Stomach (tissue), 4 donors: Measurements from ENCODE around the gene EVI5L.

Experiments
- CTCF ChIP-seq, 7 experiments: fragments of 450-650 bp in 4 of 7; fragments of 200-600 bp in 3 of 7; sonication (generic) in 3 of 7; IDR thresholded peaks; one replicate each; pipeline ENCODE4 v1.5.1; 2016 to 2019; ENCODE audit warnings: antibody characterized with exemption in 7 of 7, control low read depth in 2 of 7, mild to moderate bottlenecking in 1 of 7
- EP300 ChIP-seq: sonication (generic); formaldehyde crosslinking; IDR thresholded peaks from one replicate; pipeline ENCODE4 v1.6.1; 2017; ENCODE audit warnings: antibody characterized with exemption
- POLR2A ChIP-seq, 4 donors: fragments of 450-650 bp; IDR thresholded peaks; one replicate each; pipeline ENCODE4 v1.6.1; 2016; ENCODE audit warnings: antibody characterized with exemption in 4 of 4, control low read depth in 2 of 4, mild to moderate bottlenecking in 1 of 4, moderate library complexity in 1 of 4
- POLR2AphosphoS5 ChIP-seq, 3 donors: sonication (generic); formaldehyde crosslinking; IDR thresholded peaks; one replicate each; pipeline ENCODE4 v1.6.1; 2016; ENCODE audit warnings: antibody characterized with exemption in 3 of 3

GRCh38 chr19:7879836-7880235 lies 49.8 kb downstream of the EVI5L start:
- TF ChIP-seq CTCF (IDR thresholded peaks at IDR 0.05) = no peak
- TF ChIP-seq POLR2A (IDR thresholded peaks at IDR 0.05) = no peak
- TF ChIP-seq EP300 = no peak
- TF ChIP-seq POLR2AphosphoS5 (IDR thresholded peaks at IDR 0.05) = no peak
